Activated CD4-positive, alpha-beta T cell treated with anti-CD3 and anti-CD28 coated beads for 36 hours (primary cell): ENCODE results near the gene OR10A5. TPM values are rescaled to one million over a fixed set of nuclear protein-coding genes. Genes with fewer than 3 reads are reported as not detected.

Source experiments
- total RNA-seq, 2 experiments: library from RNA; stranded (reverse); gene quantifications; one replicate each; pipeline ENCODE4 v1.2.3, GENCODE V29; 2021

Gene OR10A5
- total RNA-seq, 2 experiments from 2014 or later, result not detected

Other genes with a start within 250 kb of the OR10A5 start
- gene RRP8, start 242.1 kb upstream of the OR10A5 start, total RNA-seq, result 10 to 100 TPM; 34.4 to 35.0 TPM
- gene ILK, start 241.9 kb upstream of the OR10A5 start, total RNA-seq, result 10 to 100 TPM; 85.6 to 89.0 TPM
- gene TAF10, start 233.5 kb upstream of the OR10A5 start, total RNA-seq, result 100 to 1,000 TPM; 133 to 152 TPM
- 10 to 100 TPM; 38.1 to 47.9 TPM for gene TPP1, start 226.3 kb upstream of the OR10A5 start, total RNA-seq
- gene DCHS1, start 189.9 kb upstream of the OR10A5 start, total RNA-seq, result under 1 TPM; 0.78 to 0.91 TPM
- gene MRPL17, start 162.3 kb upstream of the OR10A5 start, total RNA-seq, result 100 to 1,000 TPM; 118 to 156 TPM
- gene OR2AG2, start 73.7 kb upstream of the OR10A5 start, total RNA-seq, result under 1 TPM; 0.14 to 0.26 TPM
- not detected for gene OR2AG1, start 62.7 kb upstream of the OR10A5 start, total RNA-seq
- gene OR6A2, start 46.0 kb upstream of the OR10A5 start, total RNA-seq, result under 1 TPM; 0.14 to 0.25 TPM
- not detected for gene OR10A2, start 17.4 kb downstream of the OR10A5 start, total RNA-seq
- not detected for gene OR10A4, start 30.9 kb downstream of the OR10A5 start, total RNA-seq
- under 1 TPM; 0.32 to 0.44 TPM for gene OR2D2, start 46.8 kb downstream of the OR10A5 start, total RNA-seq
- gene OR2D3, start 75.3 kb downstream of the OR10A5 start, total RNA-seq, result not detected
- 1 to 10 TPM; 3.6 TPM for gene ZNF215, start 80.7 kb downstream of the OR10A5 start, total RNA-seq
- not detected for gene ZNF214, start 174.7 kb downstream of the OR10A5 start, total RNA-seq
- under 1 TPM; 0.11 to 0.21 TPM for gene NLRP14, start 174.8 kb downstream of the OR10A5 start, total RNA-seq
- not detected for gene RBMXL2, start 243.3 kb downstream of the OR10A5 start, total RNA-seq